MCF 10A (cell line): ENCODE results near the gene KAT7. TPM values are rescaled to one million over a fixed set of nuclear protein-coding genes. Genes with fewer than 3 reads are reported as not detected.

Source experiments
- BruUV-seq: library from RNA; stranded (reverse); fragments of 400-500 nt; replicated peaks from 2 replicates; lab custom pipeline; 2021; lab: Mats Ljungman, UMichigan
- CTCF ChIA-PET: fragments of 300-600 bp; sonication (Branson Sonifier 250); formaldehyde crosslinking; extraction: SDS; loops from one replicate; lab custom pipeline; 2021; ENCODE audit warnings: antibody characterized with exemption, inconsistent platforms; lab: Yijun Ruan, JAX
- POLR2A ChIA-PET: fragments of 300-600, 350-650 bp; sonication (Branson Sonifier 250); formaldehyde crosslinking; extraction: SDS; loops from one replicate; lab custom pipeline; 2020; ENCODE audit warnings: antibody characterized with exemption, inconsistent platforms; lab: Yijun Ruan, JAX
- DNase-seq: peaks from one replicate; pipeline ENCODE4 v3.0.0-alpha.2; 2018; ENCODE audit not compliant: unreplicated experiment
- H3K27ac Mint-ChIP-seq: one replicate; pipeline ENCODE4 v1.8.0; 2022; ENCODE audit warnings: mild to moderate bottlenecking, low read depth, mixed read lengths; ENCODE audit not compliant: unreplicated experiment
- H3K27me3 Mint-ChIP-seq: one replicate; pipeline ENCODE4 v1.8.0; 2022; ENCODE audit warnings: mixed read lengths; ENCODE audit not compliant: insufficient read depth, unreplicated experiment
- H3K36me3 Mint-ChIP-seq: one replicate; pipeline ENCODE4 v1.8.0; 2022; ENCODE audit warnings: mild to moderate bottlenecking, moderate library complexity, mixed read lengths; ENCODE audit not compliant: insufficient read depth, unreplicated experiment
- H3K4me1 Mint-ChIP-seq: one replicate; pipeline ENCODE4 v1.8.0; 2022; ENCODE audit warnings: mixed read lengths; ENCODE audit not compliant: insufficient read depth, unreplicated experiment
- H3K4me3 Mint-ChIP-seq: one replicate; pipeline ENCODE4 v1.8.0; 2022; ENCODE audit warnings: mild to moderate bottlenecking, moderate library complexity, mixed read lengths; ENCODE audit not compliant: unreplicated experiment
- H3K9me3 Mint-ChIP-seq: one replicate; pipeline ENCODE4 v1.8.0; 2022; ENCODE audit warnings: mixed read lengths; ENCODE audit not compliant: unreplicated experiment
- CTCF ChIP-seq: fragments of 200-600 bp; IDR thresholded peaks from one replicate; pipeline ENCODE4 v1.8.0; 2022; ENCODE audit warnings: antibody characterized with exemption, mild to moderate bottlenecking; ENCODE audit not compliant: unreplicated experiment
- intact Hi-C: fragments of 100-400 bp; cut with micrococcal nuclease; formaldehyde crosslinking; loops from 2 replicates; pipeline ENCODE4 v1.14.1; 2022
- total RNA-seq: library from RNA; stranded (reverse); gene quantifications from 2 replicates; pipeline ENCODE4 v1.2.3, GENCODE V29; 2022

Gene KAT7
- total RNA-seq, 1 experiment from 2014 or later: 53.7 TPM

GRCh38 chr17:49814781-49815529 is 26.5 kb downstream of the KAT7 start:
- Mint-ChIP-seq H3K4me1 (no peaks in the 10 kb centered on the region), H3K4me3 (no peak overlapping the region), H3K9me3 (no peaks in the 10 kb centered on the region), H3K36me3 (peaks cover 80% of the 10 kb centered on the region), H3K27me3 (no peaks in the 10 kb centered on the region), H3K27ac (no peak overlapping the region)
- intact Hi-C loops: no loop called here
- POLR2A ChIA-PET: no interaction called here
- no TSS peak for BruUV-seq
- CTCF ChIA-PET: no interaction called here
- DNase-seq: no peak
- TF ChIP-seq CTCF: no peak

GRCh38 chr17:49815761-49816281 is 27.3 kb downstream of the KAT7 start:
- no peak for DNase-seq
- Mint-ChIP-seq H3K4me3 (no peak overlapping the region), H3K4me1 (no peaks in the 10 kb centered on the region), H3K9me3 (no peaks in the 10 kb centered on the region), H3K36me3 (peaks cover 78% of the 10 kb centered on the region), H3K27ac (no peak overlapping the region), H3K27me3 (no peaks in the 10 kb centered on the region)
- POLR2A ChIA-PET: no interaction called here
- intact Hi-C loops: no loop called here
- CTCF ChIA-PET: interaction anchor here (0.6 to 1.3 kb wide), 5 partner anchors 11 to 182 kb away, joined by 3 to 5 read pairs (median 4); no protein-coding TSS in a partner anchor
- TF ChIP-seq CTCF: no peak
- BruUV-seq: no TSS peak

GRCh38 chr17:49817993-49818392 is 29.5 kb downstream of the KAT7 start:
- no TSS peak for BruUV-seq
- Mint-ChIP-seq H3K4me3 (no peak overlapping the region), H3K27ac (no peak overlapping the region), H3K27me3 (no peaks in the 10 kb centered on the region), H3K4me1 (no peaks in the 10 kb centered on the region), H3K9me3 (no peaks in the 10 kb centered on the region), H3K36me3 (peaks cover 78% of the 10 kb centered on the region)
- DNase-seq: no peak
- no peak for TF ChIP-seq CTCF
- intact Hi-C loops: no loop called here
- ChIA-PET CTCF (interaction anchor here (0.6 kb wide), 1 partner anchor 260 kb away, joined by 3 read pairs; no protein-coding TSS in a partner anchor), POLR2A (no interaction called here)

- no peaks in the 10 kb centered on the region for H3K9me3 Mint-ChIP-seq
- H3K27me3 Mint-ChIP-seq: no peaks in the 10 kb centered on the region
- no peak for TF ChIP-seq CTCF
- no peak overlapping the region for H3K27ac Mint-ChIP-seq
- peaks cover 76% of the 10 kb centered on the region for H3K36me3 Mint-ChIP-seq
- ChIA-PET POLR2A (no interaction called here), CTCF (no interaction called here)
- no TSS peak for BruUV-seq
- H3K4me3 Mint-ChIP-seq: no peak overlapping the region
- H3K4me1 Mint-ChIP-seq: no peaks in the 10 kb centered on the region
- no peak for DNase-seq
- intact Hi-C loops: no loop called here
Observed at GRCh38 chr17:49819138-49819537, 30.7 kb downstream of the KAT7 start.
